H1 (cell line): ENCODE measurements around the gene OSGEP. TPM values are rescaled to one million over a fixed set of nuclear protein-coding genes. Genes with fewer than 3 reads are reported as not detected.

Source experiments
- ASH2L ChIP-seq: fragments of 200-600, 300-600 bp; sonication (generic); IDR thresholded peaks from one replicate; pipeline ENCODE4 v1.7.1; 2017; ENCODE audit warnings: low read length
- BRCA1 ChIP-seq: IDR thresholded peaks from 2 replicates; pipeline ENCODE4 v1.6.1; 2012; ENCODE audit warnings: low read depth, low read length, improper control_type of control experiment
- CBX5 ChIP-seq: fragments of 300-800, 300-1000 bp; sonication (generic); IDR thresholded peaks from 2 replicates; pipeline ENCODE4 v1.7.1; 2016; ENCODE audit warnings: antibody characterized with exemption, low read length, low read depth
- CBX8 ChIP-seq: fragments of 300-800, 300-1000 bp; sonication (generic); IDR thresholded peaks from 2 replicates; pipeline ENCODE4 v1.7.1; 2016; ENCODE audit warnings: low read depth, low read length, borderline replicate concordance
- CEBPB ChIP-seq: IDR thresholded peaks from 2 replicates; pipeline ENCODE4 v1.6.1; 2012; ENCODE audit warnings: low read depth, low read length
- CHD2 ChIP-seq: IDR thresholded peaks from 2 replicates; pipeline ENCODE4 v1.6.1; 2012; ENCODE audit warnings: low read length, improper control_type of control experiment
- CTBP2 ChIP-seq: IDR thresholded peaks from 2 replicates; pipeline ENCODE4 v1.7.0; 2011; ENCODE audit warnings: borderline replicate concordance, mild to moderate bottlenecking, moderate library complexity, mixed read lengths, low read length; ENCODE audit not compliant: insufficient read depth, insufficient read length
- GTF2F1 ChIP-seq: IDR thresholded peaks from 2 replicates; pipeline ENCODE4 v1.6.1; 2012; ENCODE audit warnings: low read depth, low read length, improper control_type of control experiment, borderline replicate concordance
- HDAC2 ChIP-seq, 2 experiments: fragments of 300-600 bp in 1 of 2; sonication (generic) in 1 of 2; IDR thresholded peaks; 2 replicates each; pipeline ENCODE4 v1.6.1; 2011 to 2012; ENCODE audit warnings: low read depth in 2 of 2, low read length in 2 of 2, mild to moderate bottlenecking in 2 of 2, moderate library complexity in 2 of 2, borderline replicate concordance in 1 of 2, inconsistent platforms in 1 of 2
- JUN ChIP-seq: IDR thresholded peaks from 2 replicates; pipeline ENCODE4 v1.6.1; 2011; ENCODE audit warnings: low read depth, mild to moderate bottlenecking, improper control_type of control experiment, low read length
- KDM1A ChIP-seq: fragments of 200-600, 300-600 bp; sonication (generic); IDR thresholded peaks from 2 replicates; pipeline ENCODE4 v1.7.1; 2016; ENCODE audit warnings: mild to moderate bottlenecking, low read length, borderline replicate concordance
- KDM5A ChIP-seq: fragments of 200-600 bp; IDR thresholded peaks from 2 replicates; pipeline ENCODE4 v1.7.1; 2012; ENCODE audit warnings: mild to moderate bottlenecking, low read length, inconsistent platforms, mixed read lengths
- RAD21 ChIP-seq, 2 experiments: IDR thresholded peaks in 1 of 2; conservative IDR thresholded peaks in 1 of 2; 2 replicates each; pipeline ENCODE4 v1.6.1; 2011; ENCODE audit warnings: low read depth in 2 of 2, low read length in 2 of 2, improper control_type of control experiment in 1 of 2, inconsistent platforms in 1 of 2, mild to moderate bottlenecking in 1 of 2, moderate library complexity in 1 of 2
- SIRT6 ChIP-seq: IDR thresholded peaks from one replicate; pipeline ENCODE4 v1.7.1; 2012; ENCODE audit warnings: low read length, inconsistent platforms
- SIX5 ChIP-seq: IDR thresholded peaks from 2 replicates; pipeline ENCODE4 v1.6.1; 2011; ENCODE audit warnings: mild to moderate bottlenecking, low read depth, low read length
- TAF1 ChIP-seq: IDR thresholded peaks from 2 replicates; pipeline ENCODE4 v1.6.1; 2011; ENCODE audit warnings: mild to moderate bottlenecking, low read depth, low read length
- TAF7 ChIP-seq: optimal IDR thresholded peaks from 2 replicates; pipeline ENCODE3; 2011; ENCODE audit warnings: low read depth, mild to moderate bottlenecking, inconsistent platforms, low read length, moderate library complexity, borderline replicate concordance
- TEAD4 ChIP-seq: IDR thresholded peaks from 2 replicates; pipeline ENCODE4 v1.6.1; 2012; ENCODE audit warnings: low read depth, low read length, inconsistent platforms, mixed read lengths
- polyA plus RNA-seq, 7 experiments: library from polyadenylated mRNA; depleted of rRNA in 3 of 7; stranded (reverse) in 5 of 7; unstranded in 2 of 7; fragments of >200 nt in 5 of 7; fragments of 200-250 nt in 2 of 7; gene quantifications; 1 replicate in 5 of 7; 2 replicates in 1 of 7; 4 replicates in 1 of 7; pipeline versions ENCODE4 v1.2.1 to v1.2.3, GENCODE V29; 2011 to 2013; ENCODE audit warnings: missing spikeins in 2 of 7, mixed read lengths in 2 of 7
- total RNA-seq: library from RNA; stranded (reverse); fragmentation: NEBNext Ultra II Directional; extraction: Animal tissue kit (Norgen Biotek cat#: 25700); gene quantifications from 2 replicates; pipeline ENCODE4 v1.2.1, GENCODE V29; 2021
- TF ChIP-seq, protein P1 (sequence below), 3 experiments: IDR thresholded peaks; 1 replicate in 2 of 3; 2 replicates in 1 of 3; pipeline versions ENCODE4 v1.5.1 to v1.6.1; 2011; ENCODE audit warnings: low read length in 3 of 3, mild to moderate bottlenecking in 3 of 3, inconsistent platforms in 2 of 3, low read depth in 1 of 3, moderate library complexity in 1 of 3; ENCODE audit not compliant: insufficient read depth in 1 of 3; ENCODE audit errors: control extremely low read depth in 1 of 3
- TF ChIP-seq, protein P2 (sequence below): IDR thresholded peaks from 2 replicates; pipeline ENCODE4 v1.6.1; 2011; ENCODE audit warnings: low read length, improper control_type of control experiment

OSGEP gene
- total and polyA plus RNA-seq, 2 of the 8 experiments (the other 6 are each of a cell fraction or from before 2014, with no cell fraction given): 34.4 to 78.6 TPM

DNA sequence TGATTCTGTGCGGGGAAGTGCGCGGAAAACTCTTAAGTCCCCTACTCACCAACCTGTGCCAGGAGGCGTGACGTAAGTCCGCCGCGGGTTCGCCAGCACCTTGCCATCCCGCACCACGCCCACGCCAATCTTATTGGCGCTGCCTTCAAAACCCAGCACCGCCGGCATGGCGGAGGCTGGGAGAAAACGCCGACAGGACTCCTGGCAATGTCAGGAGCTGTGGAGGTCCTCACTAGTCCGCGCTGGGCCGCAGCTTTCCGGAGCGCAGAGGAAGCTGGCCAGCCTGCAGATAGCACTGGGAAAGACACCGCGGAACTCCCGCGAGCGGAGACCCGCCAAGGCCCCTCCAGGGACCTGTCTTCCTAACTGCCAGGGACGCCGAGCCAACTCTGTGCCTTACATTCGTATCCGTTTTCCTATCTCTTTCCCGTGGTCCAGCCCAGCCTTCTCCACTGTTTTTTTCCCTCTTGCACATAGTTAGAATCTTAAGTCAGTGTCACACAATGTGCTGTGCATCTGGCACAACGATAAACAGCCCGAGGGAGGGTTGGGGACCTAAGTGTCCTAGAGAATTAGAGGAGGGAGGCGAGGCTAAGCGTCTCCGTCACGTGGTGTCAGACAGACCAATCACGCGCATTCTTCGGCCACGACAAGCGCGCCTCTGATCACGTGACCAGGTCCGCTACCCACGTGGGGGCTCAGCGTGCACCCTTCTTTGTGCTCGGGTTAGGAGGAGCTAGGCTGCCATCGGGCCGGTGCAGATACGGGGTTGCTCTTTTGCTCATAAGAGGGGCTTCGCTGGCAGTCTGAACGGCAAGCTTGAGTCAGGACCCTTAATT, at the start of gene OSGEP, which contains the start of gene APEX1 (continued):
- TF ChIP-seq JUN (no peak), HDAC2 (IDR thresholded peaks at IDR 0.05; ENCODE audit: borderline replicate concordance in 1 of 2, low read depth in 2 of 2, low read length in 2 of 2) (peak in 1 of 2 experiments; percentile 7; a peak in 1 of 4 replicates), CTBP2 (no peak), KDM5A (0 out of 2 replicates have a peak, but pooled peaks have one; percentile 53), SIRT6 (no peak), KDM1A (no peak), RAD21 (IDR thresholded peaks at IDR 0.05 in 1 of 2, conservative IDR thresholded peaks at IDR 0.05 in 1 of 2; ENCODE audit: low read depth in 2 of 2, low read length in 2 of 2) (peak; percentile 5 to 13; a peak in 2 of 4 replicates), CEBPB (no peak), TAF7 (peak; percentile 81), GTF2F1 (peak; percentile 96), BRCA1 (peak; percentile 57; the same call in 1 of the 2 replicates), SIX5 (no peak), TAF1 (peak; percentile 89), ASH2L (peak; percentile 82), CBX8 (no peak), CHD2 (peak; percentile 73), CBX5 (no peak), TEAD4 (no peak)
- TF ChIP-seq, protein P1, sequence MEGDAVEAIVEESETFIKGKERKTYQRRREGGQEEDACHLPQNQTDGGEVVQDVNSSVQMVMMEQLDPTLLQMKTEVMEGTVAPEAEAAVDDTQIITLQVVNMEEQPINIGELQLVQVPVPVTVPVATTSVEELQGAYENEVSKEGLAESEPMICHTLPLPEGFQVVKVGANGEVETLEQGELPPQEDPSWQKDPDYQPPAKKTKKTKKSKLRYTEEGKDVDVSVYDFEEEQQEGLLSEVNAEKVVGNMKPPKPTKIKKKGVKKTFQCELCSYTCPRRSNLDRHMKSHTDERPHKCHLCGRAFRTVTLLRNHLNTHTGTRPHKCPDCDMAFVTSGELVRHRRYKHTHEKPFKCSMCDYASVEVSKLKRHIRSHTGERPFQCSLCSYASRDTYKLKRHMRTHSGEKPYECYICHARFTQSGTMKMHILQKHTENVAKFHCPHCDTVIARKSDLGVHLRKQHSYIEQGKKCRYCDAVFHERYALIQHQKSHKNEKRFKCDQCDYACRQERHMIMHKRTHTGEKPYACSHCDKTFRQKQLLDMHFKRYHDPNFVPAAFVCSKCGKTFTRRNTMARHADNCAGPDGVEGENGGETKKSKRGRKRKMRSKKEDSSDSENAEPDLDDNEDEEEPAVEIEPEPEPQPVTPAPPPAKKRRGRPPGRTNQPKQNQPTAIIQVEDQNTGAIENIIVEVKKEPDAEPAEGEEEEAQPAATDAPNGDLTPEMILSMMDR (IDR thresholded peaks at IDR 0.05; ENCODE audit: control extremely low read depth in 1 of 3, insufficient read depth in 1 of 3, low read depth in 1 of 3, low read length in 3 of 3): no peak; a peak in 1 of 4 replicates
- TF ChIP-seq, protein P2, sequence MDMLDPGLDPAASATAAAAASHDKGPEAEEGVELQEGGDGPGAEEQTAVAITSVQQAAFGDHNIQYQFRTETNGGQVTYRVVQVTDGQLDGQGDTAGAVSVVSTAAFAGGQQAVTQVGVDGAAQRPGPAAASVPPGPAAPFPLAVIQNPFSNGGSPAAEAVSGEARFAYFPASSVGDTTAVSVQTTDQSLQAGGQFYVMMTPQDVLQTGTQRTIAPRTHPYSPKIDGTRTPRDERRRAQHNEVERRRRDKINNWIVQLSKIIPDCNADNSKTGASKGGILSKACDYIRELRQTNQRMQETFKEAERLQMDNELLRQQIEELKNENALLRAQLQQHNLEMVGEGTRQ: peak; percentile 100
